ENCODE results near the gene DIAPH2.
"Not testable (repeated sequence)": the region's sequence is repeated elsewhere in the genome, so short reads cannot be mapped to it uniquely, and the experiment has no call there.

Gene DIAPH2

DNA sequence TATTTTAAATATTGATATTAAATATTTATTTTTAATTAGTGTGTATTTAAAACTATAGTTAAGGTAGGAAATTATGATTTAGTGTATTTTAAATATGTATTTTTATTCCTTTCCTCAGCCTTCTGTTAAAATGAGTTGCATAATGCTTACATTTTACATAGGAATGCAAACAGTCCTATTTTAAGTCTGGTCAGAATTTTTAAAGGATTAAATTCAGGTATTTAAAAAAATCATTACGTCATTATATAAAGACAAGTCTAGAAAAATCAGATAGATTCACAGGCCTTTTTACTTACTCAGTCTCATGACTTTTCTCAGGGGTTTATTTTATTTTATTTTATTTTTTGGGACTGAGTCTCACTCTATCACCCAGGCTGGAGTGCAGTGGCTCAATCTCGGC is 148.7 kb downstream of the DIAPH2 start:
- DNase-seq (ENCODE audit: low read depth in 2 of 2), result no peak

DNA sequence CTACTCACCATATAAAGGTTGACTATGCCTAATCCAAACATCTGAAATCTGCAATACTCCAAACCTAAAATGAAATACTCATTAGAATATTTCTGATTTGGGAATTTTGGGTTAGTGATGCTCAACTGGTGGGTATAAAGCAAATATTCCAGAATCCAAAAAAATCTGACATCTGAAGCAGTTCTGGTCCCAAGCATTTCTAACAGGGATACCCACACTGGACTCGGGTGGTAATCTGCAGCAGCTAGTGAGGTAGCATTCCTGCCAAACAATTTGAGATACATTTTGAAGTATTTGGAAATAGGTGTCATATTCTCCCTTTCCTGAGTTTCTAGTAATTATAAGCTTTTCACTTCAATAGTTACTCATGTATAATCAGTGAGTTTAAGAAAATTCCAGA is 149.5 kb downstream of the DIAPH2 start:
- DNase-seq (ENCODE audit: low read depth in 2 of 2), result no peak

DNA sequence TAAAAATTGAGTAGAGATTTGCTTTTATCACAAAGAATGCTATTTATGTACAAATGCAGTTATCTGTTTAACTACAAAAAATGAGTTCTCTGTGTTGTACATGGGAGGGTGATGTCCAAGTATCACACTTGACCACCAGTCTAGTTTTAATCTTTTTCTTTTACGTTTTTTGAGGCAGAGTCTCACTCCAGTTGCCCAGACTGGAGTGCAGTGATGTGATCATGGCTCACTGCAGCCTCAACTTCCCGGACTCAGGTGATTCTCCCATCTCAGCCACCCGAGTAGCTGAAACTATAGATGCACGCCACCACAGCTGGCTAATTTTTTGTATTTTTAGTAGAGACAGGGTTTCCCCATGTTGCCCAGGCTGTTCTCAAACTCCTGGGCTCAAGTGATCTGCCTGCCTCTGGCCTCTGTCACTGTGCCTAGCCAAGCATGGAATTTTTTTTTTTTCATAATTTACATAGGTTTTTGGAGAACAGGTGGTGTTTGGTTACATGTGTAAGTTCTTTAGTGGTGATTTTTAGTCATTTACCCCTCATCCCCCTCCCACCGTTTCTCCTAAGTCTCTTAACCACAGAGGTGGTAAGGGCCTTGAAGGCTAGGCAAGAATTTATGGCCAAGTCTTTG is 151.1 kb downstream of the DIAPH2 start:
- DNase-seq (ENCODE audit: low read depth in 2 of 2), result no peak

DNA sequence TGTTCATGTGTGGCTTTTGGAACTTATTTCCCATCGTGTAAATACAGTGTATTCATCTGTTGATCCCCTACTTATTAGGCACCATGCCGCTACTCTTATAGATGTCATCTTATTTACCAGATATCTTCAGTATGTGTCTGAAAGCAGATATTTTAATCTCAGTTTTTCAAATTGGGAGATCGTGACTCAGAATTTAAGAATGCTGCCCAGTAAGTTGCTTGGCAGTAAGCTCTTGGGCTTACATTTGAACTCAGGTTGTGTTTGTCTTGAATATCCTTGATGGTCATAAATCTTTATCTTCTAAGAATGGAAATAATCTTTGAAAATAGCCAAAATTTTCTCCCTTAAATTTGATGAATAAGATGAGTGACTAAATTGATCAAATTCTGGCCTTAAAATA is 153.2 kb downstream of the DIAPH2 start:
- DNase-seq (ENCODE audit: low read depth in 2 of 2), result no peak

DNA sequence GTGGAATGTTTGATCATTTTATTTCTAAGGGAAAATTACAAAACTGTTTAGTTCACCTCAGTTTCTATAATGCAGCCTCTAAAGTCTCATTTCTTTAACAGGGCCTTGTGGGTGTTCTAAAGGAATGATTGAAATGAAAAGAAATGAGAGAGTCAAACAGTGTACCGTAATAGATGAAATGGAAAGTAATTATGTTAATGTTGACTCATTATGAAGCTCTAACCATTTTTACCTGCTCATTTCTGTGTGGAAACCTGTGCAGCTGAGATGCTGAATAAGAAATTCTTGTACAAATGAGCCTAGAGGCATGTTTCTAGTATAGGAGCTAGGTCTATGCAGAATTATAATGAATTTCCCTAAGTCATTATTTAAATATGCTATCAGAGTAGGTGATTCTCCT is 153.9 kb downstream of the DIAPH2 start:
- no peak for DNase-seq (ENCODE audit: low read depth in 2 of 2)

DNA sequence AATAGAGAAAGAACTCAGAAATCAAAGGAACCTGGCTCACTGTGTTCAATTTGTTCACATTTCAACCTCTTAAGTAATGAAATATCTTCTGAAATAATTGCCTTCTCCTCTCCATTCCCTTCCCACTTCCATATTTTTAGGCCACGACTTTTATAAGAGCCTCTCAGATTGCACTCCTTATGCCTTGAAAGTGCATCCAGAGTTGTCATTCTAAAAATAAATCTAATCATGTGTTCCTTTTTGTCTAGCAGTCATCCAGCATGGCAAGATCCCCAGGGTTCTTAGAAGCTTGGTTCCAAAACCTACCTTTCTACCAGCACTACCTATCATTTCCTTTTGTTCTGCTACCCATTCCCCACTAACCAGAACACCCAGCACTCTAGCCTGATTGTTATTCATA is 156.7 kb downstream of the DIAPH2 start:
- no peak for DNase-seq (ENCODE audit: low read depth in 2 of 2)

DNA sequence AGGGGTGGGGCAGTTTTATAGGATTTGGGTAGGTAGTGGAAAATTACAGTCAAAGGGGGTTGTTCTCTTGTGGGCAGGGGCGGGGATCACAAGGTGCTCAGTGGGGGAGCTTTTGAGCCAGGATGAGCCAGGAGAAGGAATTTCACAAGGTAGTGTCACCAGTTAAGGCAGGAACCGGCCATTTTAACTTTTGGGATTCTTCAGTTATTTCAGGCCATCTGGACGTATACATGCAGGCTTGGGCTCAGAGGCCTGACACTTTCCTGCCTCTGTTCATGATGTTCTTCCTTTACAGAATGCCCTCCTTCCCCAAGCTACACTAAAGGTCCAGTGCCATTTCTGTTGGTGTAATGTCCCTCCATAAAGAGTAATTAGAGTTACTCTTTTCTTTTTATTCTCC is 157.2 kb downstream of the DIAPH2 start:
- DNase-seq (ENCODE audit: low read depth in 2 of 2), result not testable (repeated sequence)

DNA sequence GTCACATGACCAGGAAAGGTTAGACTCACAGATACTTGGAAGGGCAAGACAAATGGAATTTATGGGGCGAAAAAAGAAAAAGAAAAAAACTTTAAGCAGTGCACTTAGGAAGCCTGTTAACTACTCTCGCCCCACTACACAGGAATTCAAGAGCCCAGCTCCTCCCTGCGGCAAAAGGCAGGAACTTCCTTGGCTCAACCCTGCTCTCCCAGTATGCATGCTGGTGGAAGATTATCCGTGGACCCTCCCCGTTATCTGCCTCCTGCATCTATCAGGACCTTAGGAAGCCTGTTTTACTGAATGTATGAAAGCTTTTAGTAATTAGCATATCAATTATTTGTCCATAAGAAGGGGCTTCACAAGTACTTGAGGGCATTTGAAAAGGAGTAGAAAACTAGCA is 158.9 kb downstream of the DIAPH2 start:
- no peak for DNase-seq (ENCODE audit: low read depth in 2 of 2)

DNA sequence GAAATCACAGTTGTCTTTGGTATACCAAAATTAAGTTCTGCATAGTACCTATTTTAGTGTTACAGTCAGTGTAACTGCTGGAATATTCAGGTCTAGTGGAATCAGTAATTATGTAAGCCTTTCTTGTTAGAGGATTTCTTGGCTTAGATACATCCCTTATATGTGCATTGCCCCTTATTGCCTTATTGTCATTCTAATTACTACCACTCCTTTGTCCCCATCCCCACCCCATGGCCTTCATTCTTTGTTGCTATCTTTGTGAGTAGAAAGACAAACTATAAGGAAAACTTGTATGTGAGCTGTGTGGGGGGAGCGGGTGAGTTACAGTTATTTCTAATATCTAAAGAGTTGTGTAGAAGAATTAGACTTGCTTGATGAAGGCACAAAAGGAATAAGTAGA is 162.2 kb downstream of the DIAPH2 start:
- DNase-seq (ENCODE audit: low read depth in 2 of 2), result no peak

DNA sequence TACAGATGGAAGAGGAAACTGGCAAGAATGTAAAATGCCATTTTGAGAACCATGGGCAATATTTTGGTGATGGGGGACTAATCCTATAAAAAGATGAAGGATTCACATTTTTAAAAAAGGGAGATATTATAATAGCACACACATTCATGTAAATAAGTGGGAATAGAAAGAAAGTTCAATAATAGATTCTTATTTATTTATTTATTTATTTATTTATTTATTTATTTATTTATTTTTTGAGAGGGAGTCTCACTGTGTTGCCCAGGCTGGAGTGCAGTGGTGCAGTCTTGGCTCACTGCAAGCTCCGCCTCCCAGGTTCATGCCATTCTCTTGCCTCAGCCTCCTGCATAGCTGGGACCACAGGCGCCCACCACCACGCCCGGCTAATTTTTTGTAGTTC is 174.8 kb downstream of the DIAPH2 start:
- DNase-seq (ENCODE audit: low read depth in 2 of 2), result not testable (repeated sequence)

DNA sequence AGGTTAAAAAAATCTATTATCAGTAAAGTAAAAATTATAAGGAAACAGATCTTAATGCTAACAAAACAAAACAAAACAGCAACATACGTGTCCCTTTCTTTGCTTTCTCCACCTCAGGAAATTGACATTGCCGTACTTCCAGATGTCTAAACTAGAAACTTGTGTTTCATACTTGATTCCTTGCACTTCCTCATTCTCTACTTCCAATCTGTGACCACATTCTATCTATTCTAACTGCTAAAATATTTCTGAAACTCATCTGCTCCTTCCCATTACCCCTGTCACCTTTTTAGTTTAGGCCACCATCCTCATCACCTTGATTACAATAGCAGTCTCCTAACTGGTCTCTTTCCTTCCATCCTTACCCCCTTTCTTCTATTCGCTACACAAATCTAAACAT is 176.6 kb downstream of the DIAPH2 start:
- no peak for DNase-seq (ENCODE audit: low read depth in 2 of 2)

DNA sequence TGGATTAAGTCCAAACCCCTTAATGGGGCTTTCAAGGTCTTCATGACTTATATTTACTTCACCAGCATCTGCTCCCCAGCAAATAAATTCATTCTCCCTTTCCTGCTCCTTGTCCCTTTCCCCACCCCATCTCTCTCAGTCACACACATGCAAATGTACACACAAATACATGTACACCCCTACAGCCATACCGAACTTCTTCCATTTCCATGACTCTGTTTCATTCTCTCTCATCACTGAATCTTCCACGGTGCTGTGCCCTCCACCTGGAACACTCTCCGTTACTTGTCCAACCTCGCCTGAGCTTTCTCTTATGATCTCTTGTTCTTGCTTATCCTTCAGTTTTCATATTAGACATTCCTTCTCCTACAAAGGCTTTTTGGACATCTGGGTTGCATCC is 177.0 kb downstream of the DIAPH2 start:
- DNase-seq (ENCODE audit: low read depth in 2 of 2), result no peak

DNA sequence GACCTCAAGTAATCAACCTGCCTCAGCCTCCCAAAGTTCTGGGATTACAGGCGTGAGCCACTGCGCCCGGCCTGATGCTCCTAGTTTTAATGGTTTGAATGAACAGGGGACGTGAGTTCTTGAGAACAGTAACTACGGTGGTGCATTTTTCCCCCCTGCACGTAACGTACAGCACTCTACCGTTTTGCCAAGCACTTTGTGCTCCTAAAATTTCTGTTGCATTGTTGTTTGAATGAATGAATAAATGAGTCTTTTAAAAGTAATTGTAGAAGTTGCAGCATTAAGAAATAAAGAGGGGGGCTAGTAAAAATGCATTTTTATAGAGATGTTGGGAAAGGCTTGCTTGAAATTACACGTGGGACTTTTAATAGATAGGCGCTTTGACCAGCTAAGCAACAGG is 199.0 kb downstream of the DIAPH2 start, which contains the start of gene RPA4:
Gene RPA4, plus strand, starts transcription at position 301 of the 400 bp plus-strand sequence. CDS start 403 bp downstream, outside the sequence.
- DNase-seq (ENCODE audit: low read depth in 2 of 2), result no peak

DNA sequence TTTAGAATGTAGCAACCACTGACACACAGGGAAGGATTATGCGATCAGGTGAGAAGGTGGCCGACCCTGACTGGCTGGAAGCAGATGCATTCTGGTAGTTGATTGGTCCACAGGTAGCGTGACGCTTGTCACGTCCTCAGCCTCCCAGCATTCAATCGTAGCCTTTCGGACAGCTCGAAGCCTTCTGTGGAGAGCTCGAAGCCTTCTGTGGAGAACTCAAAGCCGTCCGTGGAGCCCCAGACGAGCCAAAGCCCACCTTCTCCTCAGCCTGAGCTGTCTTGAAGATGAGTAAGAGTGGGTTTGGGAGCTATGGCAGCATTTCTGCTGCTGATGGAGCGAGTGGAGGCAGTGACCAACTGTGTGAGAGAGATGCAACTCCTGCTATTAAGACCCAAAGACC is 199.4 kb downstream of the DIAPH2 start:
- DNase-seq (ENCODE audit: low read depth in 2 of 2), result no peak

DNA sequence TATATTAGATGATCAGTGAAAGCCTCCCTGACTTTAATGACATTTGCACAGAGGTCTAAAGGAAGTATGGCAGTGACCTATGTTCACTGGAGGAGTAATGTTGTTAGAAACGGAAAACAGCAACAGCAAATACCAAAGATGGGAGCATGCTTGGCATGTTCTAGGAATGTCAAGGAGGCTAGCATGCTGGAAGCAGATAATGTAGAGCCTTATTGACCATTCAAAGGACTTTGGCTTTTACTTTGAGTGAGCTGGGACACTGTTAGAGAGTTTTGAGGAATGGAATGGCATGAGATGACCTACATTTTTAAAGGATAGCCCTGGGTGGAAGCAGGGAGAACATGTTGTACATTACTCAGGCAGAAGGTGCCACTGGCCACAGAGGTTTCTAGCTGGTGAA is 205.1 kb downstream of the DIAPH2 start:
- no peak for DNase-seq (ENCODE audit: low read depth in 2 of 2)

DNA sequence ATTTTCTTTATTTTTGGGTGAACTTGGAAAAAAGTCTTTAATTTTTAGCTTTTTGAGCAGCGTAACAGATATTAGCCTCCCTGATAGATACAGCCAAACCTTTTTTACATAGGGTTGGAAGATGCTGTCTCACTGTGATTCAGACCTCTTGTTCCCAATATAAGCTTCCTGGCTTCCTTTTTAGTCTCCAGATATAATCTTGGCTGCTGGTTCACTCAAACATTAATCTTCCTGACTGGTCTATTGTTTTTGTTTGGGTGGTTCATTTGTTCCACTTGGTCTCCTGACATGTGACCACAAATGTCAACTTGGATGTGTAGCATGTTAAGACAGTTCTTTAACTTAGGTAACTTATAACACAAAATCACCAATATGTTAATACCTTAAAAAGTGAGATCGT is 222.1 kb downstream of the DIAPH2 start:
- DNase-seq (ENCODE audit: low read depth in 2 of 2), result no peak

DNA sequence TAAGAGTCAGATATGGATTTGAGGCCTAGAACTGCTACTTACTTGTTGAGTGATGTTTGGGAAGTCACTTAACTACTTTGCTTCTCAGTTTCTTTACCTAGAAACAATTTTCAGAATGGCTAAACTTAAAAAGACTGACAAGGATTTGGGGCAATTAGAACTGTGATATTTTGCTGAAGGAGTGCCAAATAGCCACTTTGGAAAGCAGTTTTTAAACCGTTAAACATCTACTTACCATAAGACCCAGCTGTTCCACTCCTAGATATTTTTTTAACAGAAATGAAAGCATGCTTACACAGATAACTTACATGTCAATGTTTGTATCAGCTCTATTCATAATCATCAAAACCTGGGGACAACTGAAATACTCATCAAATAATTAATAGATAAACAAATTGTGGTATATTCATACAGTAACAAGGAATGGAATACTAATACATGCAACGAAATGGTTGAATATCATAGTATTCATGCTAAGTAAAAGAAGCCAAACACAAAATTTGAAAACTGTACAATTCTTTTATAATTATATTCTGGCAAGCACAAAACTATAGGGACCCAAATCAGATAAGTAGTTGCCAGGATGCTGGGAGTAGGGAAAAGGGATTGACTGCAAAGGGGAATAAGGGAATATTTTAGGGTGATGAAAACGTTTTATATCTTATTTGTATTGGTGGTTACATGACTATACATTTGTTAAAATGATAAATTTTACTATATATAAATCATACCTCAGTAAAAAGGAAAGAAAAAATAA is 223.1 kb downstream of the DIAPH2 start:
- DNase-seq (ENCODE audit: low read depth in 2 of 2), result no peak

DNA sequence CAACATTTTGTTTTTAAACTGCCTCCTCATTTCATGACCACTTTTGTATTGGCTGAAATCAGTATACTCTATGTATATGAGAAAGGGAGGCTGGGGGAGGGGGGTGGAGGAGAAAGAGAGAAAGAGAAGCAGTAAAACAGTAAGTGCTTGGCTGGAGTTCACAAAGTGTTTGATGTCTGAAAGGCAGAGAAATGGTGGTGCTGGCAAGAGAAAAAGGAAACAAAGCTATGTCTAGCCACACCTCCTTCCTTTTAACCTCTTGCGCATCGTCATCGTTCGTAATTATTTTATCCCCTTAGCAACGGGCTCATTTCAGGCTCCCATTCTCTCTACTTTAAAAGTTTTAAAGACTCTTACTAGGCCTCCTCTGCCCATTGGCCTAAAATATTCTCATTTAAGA is 224.6 kb downstream of the DIAPH2 start:
- no peak for DNase-seq (ENCODE audit: low read depth in 2 of 2)

DNA sequence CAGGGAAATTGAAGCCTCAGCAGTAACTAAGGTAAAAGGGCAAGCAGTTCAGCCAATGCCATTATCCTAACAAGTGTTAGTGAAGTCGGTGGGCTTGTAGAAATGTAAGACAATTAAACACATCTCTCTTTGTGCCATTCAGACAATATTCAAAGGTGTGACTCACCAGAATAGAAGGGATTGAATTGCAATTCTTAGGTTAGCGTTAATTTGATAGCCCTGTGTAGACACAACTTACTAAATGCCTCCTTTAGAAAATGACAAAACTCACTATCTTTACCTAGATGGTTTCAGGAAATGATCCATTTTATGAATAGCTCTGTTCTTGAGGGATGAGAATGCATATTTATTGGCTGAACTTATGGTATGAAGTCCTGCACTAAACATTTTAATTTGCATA is 234.2 kb downstream of the DIAPH2 start:
- DNase-seq (ENCODE audit: low read depth in 2 of 2), result no peak

DNA sequence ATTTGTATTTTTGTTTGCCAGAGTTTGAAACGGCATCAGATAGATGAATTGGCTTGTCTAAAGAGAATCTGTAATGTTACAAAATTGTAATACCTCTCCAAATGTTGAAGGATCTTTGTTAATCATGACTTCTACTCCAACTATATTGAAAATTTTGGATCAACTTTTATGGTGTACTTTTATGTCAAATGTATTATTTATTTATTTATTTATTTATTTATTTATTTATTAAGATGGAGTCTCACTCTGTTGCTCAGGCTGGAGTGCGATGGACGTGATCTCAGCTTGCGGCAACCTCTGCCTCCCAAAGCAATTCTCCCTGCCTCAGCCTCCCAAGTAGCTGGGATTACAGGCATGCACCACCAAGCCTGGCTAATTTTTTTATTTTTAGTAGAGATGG is 235.0 kb downstream of the DIAPH2 start:
- DNase-seq (ENCODE audit: low read depth in 2 of 2), result no peak

DNA sequence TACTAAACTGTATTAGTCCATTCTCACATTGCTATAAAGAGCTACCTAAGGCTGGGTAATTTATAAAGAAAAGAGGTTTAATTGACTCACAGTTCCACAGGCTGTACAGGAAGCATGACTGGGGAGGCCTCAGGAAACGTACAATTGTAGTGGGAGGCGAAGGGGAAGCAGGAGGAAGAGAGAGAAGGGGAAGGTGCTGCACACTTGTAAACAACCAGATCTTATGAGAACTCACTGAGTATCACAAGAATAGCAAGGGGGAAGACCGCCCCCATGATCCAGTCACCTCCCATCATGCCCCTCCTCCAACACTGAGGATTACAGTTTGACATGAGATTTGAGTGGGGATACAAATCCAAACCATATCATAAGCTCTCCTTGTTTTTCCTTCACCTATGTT is 239.9 kb downstream of the DIAPH2 start:
- no peak for DNase-seq (ENCODE audit: low read depth in 2 of 2)

DNA sequence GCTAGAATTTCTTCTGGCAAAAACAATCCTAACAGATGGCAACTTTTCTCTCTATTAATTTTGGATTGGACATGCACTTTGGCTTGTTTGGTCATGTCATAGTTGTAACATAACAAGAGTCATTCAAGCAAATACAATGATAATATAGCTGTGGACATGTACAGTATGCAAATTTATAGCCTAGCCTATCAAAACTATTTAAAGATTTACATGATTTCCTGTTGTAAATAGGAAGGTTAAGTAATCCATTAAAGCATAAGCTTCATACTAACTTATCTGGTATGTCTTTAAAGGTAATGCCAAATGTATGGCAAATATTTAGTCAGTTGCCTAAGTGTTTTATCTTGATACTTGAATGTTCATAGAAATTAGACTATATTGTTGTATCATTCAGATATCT is 244.4 kb downstream of the DIAPH2 start:
- DNase-seq (ENCODE audit: low read depth in 2 of 2), result no peak

DNA sequence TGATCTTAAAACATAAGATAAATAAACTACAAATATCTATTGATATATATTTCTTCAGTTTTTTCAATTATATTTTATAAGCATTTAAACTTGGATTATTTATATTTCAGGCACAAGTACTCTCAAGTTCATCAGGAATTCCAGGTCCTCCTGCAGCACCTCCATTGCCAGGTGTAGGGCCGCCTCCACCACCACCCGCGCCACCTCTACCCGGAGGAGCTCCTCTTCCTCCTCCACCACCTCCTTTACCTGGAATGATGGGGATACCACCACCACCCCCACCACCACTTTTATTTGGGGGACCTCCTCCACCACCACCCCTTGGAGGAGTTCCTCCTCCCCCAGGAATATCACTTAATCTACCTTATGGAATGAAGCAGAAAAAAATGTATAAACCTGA is 273.1 kb downstream of the DIAPH2 start:
- no peak for DNase-seq (ENCODE audit: low read depth in 2 of 2)

DNA sequence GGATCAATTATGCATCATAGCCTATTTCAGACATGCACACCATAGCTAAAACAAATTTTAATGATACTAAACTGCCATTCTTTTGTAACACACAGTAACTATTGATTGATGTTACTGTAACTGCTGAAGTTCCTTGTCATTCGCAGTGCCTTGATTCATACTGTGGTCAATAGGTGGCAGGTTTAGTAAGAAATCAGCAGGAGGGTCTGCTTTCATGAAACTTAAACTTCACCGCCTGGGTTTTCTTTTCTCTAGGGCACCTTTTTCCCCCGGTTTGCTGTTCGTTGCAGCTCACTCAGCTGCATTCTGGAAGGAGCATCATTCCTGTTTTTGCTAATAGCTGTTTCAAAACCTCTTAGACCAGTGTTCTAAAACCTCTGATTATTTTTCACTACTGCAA is 287.2 kb downstream of the DIAPH2 start:
- no peak for DNase-seq (ENCODE audit: low read depth in 2 of 2)

All from stimulated activated CD8-positive, alpha-beta memory T cell treated with anti-CD3 and anti-CD28 coated beads, Interleukin-15, amount 100 ng/mL, for 48 hours (primary cell).